IPS-20b (cell line): Measurements from ENCODE around the gene COX4I1.

Experiments used
- H3K27ac ChIP-seq: one replicate; pipeline ENCODE4 v1.5.1; 2013; ENCODE audit warnings: low read length
- H3K27me3 ChIP-seq: 2 replicates; pipeline ENCODE4 v1.6.1; 2013; ENCODE audit warnings: mild to moderate bottlenecking, low read length, inconsistent platforms; ENCODE audit not compliant: insufficient read depth
- H3K36me3 ChIP-seq: 2 replicates; pipeline ENCODE4 v1.6.1; 2013; ENCODE audit warnings: low read depth, mild to moderate bottlenecking, inconsistent platforms, low read length, moderate library complexity; ENCODE audit not compliant: insufficient read depth
- H3K4me1 ChIP-seq: 2 replicates; pipeline ENCODE4 v1.6.1; 2013; ENCODE audit warnings: mild to moderate bottlenecking, control low read depth, inconsistent platforms, low read length, moderate library complexity; ENCODE audit not compliant: insufficient read depth
- H3K4me3 ChIP-seq: 2 replicates; pipeline ENCODE4 v1.5.1; 2013; ENCODE audit warnings: mild to moderate bottlenecking, low read length, inconsistent platforms
- H3K9ac ChIP-seq: 2 replicates; pipeline ENCODE4 v1.6.1; 2013; ENCODE audit warnings: low read depth, mild to moderate bottlenecking, inconsistent platforms, low read length, moderate library complexity
- H3K9me3 ChIP-seq: 2 replicates; pipeline ENCODE4 v1.6.1; 2013; ENCODE audit warnings: mild to moderate bottlenecking, low read depth, low read length, inconsistent platforms; ENCODE audit not compliant: insufficient read depth

The COX4I1 gene

DNA sequence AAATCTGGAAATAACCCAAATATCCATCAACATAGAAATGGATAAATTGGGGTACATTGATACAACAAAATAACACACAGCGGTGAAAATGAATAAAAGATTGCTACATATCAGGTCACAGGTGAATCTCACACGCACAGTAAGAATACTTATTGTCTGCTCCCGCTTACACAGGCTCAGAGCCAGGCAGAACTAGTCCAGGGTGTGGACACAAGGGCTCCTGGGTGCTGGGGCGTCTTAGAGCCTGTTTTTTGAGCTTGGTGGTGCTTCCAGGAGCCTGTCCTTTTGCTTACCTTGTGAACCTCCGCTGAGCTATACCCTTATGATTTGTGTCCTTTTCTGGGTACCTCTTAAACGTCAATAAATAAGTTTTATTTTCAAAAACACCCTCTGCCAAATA, 28.8 kb upstream of the COX4I1 start:
- Histone ChIP-seq H3K27me3 (no peaks in the 10 kb centered on the region), H3K9me3 (no peaks in the 10 kb centered on the region), H3K9ac (no peak overlapping the region), H3K4me1 (peaks cover 11% of the 10 kb centered on the region), H3K36me3 (no peaks in the 10 kb centered on the region), H3K4me3 (no peak overlapping the region), H3K27ac (no peak overlapping the region)

DNA sequence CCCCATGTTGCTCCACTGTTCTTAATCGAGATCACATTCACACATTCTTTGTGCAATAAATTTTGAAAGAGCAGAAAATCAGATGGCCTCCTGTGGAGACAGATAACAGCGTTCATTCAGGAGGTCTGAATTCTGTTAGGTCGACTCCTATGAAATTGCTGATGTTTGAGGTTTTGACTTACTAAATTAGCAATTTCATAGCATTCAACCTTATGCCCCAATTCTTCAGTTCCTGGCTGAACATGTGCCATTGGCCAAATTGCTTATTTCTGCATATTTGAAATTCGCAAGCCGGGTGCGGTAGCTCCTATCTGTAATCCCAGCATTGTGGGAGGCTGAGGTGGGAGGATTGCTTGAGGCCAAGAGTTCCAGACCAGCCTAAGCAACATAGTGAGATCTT, 26.5 kb upstream of the COX4I1 start:
- Histone ChIP-seq H3K4me1 (peaks cover 4% of the 10 kb centered on the region), H3K9me3 (no peaks in the 10 kb centered on the region), H3K27ac (no peak overlapping the region), H3K9ac (no peak overlapping the region), H3K4me3 (no peak overlapping the region), H3K36me3 (peaks cover 19% of the 10 kb centered on the region), H3K27me3 (no peaks in the 10 kb centered on the region)

DNA sequence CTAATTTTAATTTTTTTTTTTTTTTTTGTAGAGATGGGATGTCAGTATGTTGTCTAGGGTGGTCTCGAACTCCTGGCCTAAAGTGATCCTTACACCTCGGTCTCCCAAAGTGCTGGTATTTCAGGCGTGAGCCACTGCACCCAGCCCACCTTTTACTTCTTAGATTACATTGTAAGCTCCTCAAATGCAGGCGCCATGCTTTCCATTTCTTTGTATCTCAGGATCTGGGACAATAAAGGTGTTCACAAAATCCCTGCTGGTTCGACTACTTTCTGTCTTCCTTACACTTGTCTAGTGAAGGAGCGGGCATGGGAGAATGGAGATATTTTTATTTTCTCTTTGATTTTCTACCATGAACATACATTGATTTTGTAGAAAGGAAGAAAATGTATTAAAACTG, 25.4 kb upstream of the COX4I1 start:
- H3K27ac ChIP-seq = no peak overlapping the region
- H3K4me1 ChIP-seq = no peaks in the 10 kb centered on the region
- H3K9me3 ChIP-seq = no peaks in the 10 kb centered on the region
- H3K9ac ChIP-seq = no peak overlapping the region
- no peaks in the 10 kb centered on the region for H3K27me3 ChIP-seq
- H3K4me3 ChIP-seq = no peak overlapping the region
- peaks cover 30% of the 10 kb centered on the region for H3K36me3 ChIP-seq

DNA sequence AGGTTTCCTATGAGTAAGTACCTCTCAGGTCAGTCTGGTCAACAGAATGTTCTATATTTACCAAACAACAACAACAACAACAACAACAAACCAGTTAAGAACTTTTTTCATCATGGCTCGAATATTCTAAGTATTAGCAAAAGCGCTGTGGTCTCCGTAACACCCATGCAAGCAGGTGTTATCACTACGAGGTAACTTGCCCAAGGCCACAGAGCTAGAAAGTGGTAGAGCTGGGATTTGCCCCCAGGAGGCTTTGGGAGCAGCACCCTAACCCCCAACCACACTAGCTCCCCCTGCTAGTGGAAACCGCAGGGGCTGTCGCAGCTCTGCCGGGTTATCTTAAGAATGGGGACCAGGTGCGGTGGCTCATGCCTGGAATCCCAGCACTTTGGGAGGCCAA, 24.7 kb upstream of the COX4I1 start:
- Histone ChIP-seq H3K27ac (no peak overlapping the region), H3K9ac (no peak overlapping the region), H3K4me1 (no peaks in the 10 kb centered on the region), H3K27me3 (no peaks in the 10 kb centered on the region), H3K9me3 (no peaks in the 10 kb centered on the region), H3K36me3 (peaks cover 37% of the 10 kb centered on the region), H3K4me3 (no peak overlapping the region)

DNA sequence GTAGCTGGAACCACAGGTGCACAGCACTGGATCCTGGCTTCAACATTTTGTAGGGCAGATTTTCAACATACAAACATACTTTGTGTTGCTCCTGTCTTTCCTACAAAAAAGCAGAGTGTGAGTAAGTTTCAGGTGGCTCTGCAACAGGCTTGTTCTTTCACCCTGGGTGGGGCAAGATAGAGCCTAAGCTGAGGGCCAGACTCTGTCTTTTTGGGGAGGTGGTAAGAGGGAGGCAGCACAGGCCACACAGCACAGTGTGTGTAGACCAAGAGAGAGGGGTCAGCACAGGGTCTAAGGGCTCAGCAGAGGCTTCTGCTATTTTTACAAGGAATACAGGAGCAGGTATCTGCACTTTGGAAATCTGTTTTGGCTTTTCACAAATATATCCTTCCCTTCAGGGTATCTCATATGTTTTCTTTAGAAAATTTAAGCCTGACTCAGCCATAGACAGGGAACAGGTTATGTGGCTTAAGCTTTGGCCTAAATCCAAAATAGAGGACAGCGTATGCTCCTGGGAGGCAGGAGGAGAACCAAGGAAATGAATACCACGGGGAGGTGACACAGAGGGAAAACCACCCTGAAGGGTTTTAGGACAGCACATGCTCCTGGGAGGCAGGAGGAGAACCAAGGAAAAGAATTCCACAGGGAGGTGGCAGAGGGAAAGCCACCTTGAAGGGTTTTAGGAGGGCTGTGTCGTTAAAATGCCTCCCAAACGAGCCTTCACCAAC, 21.7 kb upstream of the COX4I1 start:
- H3K27ac ChIP-seq = no peak overlapping the region
- no peaks in the 10 kb centered on the region for H3K27me3 ChIP-seq
- H3K9me3 ChIP-seq = no peaks in the 10 kb centered on the region
- H3K36me3 ChIP-seq = peaks cover 65% of the 10 kb centered on the region
- no peaks in the 10 kb centered on the region for H3K4me1 ChIP-seq
- no peak overlapping the region for H3K9ac ChIP-seq
- H3K4me3 ChIP-seq = no peak overlapping the region

DNA sequence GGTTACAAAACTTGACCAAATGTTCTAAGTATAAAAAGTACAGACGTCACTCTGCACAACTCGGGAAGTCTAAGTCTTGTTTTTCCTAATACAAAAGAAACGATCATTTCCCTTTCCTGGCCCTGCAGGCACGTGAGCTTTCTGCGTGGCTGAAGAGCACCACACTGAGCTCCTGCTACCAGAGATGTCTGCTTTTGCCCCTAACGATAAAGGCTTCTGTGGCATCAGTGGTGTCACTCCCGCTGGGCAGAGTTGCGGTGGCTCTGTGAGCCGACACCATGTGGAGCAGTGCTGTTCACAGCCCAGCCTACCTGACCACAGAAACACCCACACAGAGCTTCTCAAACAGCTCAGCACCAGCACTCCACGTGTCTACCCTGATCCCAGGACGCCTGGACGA, 20.6 kb upstream of the COX4I1 start:
- H3K9me3 ChIP-seq = no peaks in the 10 kb centered on the region
- no peaks in the 10 kb centered on the region for H3K27me3 ChIP-seq
- H3K4me3 ChIP-seq = no peak overlapping the region
- peaks cover 71% of the 10 kb centered on the region for H3K36me3 ChIP-seq
- no peak overlapping the region for H3K27ac ChIP-seq
- H3K9ac ChIP-seq = no peak overlapping the region
- H3K4me1 ChIP-seq = no peaks in the 10 kb centered on the region

DNA sequence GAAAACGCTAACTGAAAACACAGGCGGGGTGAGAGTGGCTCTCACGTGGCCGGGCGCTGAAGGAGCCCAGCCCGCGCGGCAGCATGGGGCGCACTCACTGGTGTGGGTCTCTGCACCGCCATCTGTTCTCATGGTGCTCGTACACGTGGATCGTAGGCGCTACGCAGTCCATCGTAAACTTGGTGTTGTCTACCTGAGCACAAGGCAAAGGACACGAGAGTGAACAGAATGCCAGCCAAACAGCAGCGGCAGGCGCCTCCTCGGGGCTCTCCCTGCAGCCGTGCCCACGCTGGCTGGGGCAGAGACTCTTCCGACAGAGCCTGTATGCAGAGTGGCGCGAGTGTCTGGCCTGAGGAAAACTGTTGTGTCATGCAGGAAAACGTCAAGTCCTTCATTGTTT, 19.2 kb upstream of the COX4I1 start:
- no peaks in the 10 kb centered on the region for H3K27me3 ChIP-seq
- no peaks in the 10 kb centered on the region for H3K4me1 ChIP-seq
- H3K36me3 ChIP-seq = peaks cover 77% of the 10 kb centered on the region
- H3K27ac ChIP-seq = no peak overlapping the region
- H3K9ac ChIP-seq = no peak overlapping the region
- no peaks in the 10 kb centered on the region for H3K9me3 ChIP-seq
- H3K4me3 ChIP-seq = no peak overlapping the region

DNA sequence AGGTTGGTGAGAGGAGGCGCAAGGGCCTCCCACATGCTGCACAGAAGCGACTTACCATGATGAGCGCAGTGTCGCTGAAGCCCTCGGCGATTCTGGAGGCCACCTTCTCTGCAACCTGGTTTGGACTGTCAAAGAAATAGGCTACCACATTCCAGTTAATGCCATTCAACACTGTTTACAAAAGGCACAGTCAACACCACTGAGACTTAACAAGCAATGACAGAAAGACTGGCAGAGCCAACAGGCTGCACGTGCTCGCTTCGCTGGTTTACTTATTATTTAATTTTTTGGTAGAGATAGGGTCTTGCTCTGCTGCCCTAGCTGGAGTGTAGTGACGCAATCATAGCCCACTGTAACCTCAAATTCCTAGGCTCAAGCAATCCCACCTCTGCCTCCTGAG, 18.3 kb upstream of the COX4I1 start:
- Histone ChIP-seq H3K9ac (no peak overlapping the region), H3K4me3 (no peak overlapping the region), H3K9me3 (no peaks in the 10 kb centered on the region), H3K36me3 (peaks cover 86% of the 10 kb centered on the region), H3K27me3 (no peaks in the 10 kb centered on the region), H3K4me1 (no peaks in the 10 kb centered on the region), H3K27ac (no peak overlapping the region)

DNA sequence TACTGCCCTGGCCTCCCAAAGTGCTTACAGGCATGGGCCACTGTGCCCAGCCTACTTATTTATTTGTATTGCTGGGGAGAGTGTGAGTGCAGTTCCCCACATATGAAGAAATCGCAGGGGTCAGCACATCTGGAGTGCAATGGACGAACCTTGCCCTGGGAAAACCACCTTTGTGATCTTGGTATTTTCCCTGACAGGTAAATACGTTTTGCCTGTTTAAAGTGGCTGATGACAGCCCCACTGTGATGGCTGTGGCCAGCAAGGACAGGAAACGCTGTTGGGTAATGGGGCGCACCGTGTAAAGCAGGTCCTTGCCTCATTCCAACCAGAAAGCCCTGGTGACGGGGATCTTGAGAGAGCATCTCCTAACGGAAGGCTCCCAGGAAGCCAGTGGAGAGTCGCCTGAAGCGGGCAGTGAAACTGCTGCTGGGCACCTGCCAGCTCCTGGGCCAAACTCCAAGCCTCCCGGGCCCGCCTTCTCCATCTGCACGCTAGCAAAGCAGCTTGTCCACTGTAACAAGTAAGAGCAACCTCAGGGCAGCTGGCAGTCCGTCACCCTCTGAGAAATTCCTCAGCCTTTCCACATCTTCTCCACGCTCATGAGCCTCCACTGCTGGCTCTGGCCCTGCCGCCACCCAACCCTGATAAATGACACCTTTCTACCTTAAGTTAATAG, 17.7 kb upstream of the COX4I1 start:
- Histone ChIP-seq H3K9ac (no peak overlapping the region), H3K4me1 (no peaks in the 10 kb centered on the region), H3K27me3 (no peaks in the 10 kb centered on the region), H3K27ac (no peak overlapping the region), H3K36me3 (peaks cover 86% of the 10 kb centered on the region), H3K9me3 (no peaks in the 10 kb centered on the region), H3K4me3 (no peak overlapping the region)

DNA sequence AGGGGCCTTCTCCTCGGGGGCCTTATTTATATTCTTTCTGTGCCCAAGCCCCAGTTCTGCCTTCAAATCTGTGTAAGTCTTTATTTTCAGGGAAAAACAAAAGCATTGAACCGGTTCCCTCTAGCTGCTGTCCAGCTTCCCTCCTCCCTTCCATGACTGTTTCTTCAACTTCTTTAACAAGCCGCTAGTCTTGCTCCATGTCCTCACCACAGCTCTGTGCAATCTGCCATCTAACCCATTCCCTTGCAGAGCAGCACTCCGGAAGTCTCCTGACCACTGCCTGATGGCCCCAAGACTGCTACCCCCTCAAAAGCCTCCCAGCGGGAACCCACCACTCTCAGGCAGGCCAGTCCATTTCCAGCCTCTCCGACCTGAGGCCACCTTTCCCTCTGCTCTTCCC, 17.0 kb upstream of the COX4I1 start:
- Histone ChIP-seq H3K27me3 (no peaks in the 10 kb centered on the region), H3K4me1 (no peaks in the 10 kb centered on the region), H3K4me3 (no peak overlapping the region), H3K36me3 (peaks cover 86% of the 10 kb centered on the region), H3K27ac (no peak overlapping the region), H3K9me3 (no peaks in the 10 kb centered on the region), H3K9ac (no peak overlapping the region)

DNA sequence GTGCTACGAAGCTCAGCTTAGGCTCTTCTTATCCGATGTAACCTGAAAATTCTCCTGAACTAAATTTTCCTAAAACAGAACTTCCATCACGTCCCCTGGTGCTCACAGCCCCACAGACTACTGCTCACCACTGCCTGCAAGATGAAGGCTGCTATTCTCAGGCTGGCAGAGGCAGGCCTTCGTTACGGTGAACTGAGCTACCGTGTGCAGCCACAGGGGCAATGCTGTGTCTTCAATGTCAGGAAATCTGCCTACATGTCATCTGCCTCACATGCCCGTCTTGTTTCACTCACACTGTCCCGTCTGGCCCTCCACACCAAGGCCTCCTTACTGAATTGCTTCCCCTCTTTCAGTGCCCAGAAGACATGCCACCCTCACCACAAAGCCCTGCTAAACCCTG, 16.1 kb upstream of the COX4I1 start:
- Histone ChIP-seq H3K27me3 (no peaks in the 10 kb centered on the region), H3K4me3 (no peak overlapping the region), H3K9ac (no peak overlapping the region), H3K36me3 (peaks cover 86% of the 10 kb centered on the region), H3K9me3 (no peaks in the 10 kb centered on the region), H3K4me1 (no peaks in the 10 kb centered on the region), H3K27ac (no peak overlapping the region)

DNA sequence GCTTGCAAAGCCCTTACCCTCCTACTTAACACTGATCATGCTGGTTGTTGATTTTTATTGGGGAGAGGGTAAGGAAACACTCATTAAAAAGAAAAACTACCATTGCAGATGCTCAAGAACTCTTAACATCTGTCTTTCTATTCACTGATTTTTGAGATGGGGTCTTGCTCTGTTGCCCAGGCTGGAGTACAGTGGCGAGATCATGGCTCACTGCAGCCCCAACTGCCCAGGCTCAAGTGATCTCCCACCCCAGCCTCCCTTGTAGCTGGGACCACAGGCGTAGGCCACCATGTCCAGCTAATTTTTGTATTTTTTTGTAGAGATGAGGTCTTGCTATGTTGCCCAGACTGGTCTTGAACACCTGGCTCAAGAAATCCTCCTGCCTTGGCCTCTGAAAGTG, 14.7 kb upstream of the COX4I1 start:
- Histone ChIP-seq H3K9me3 (no peaks in the 10 kb centered on the region), H3K27me3 (no peaks in the 10 kb centered on the region), H3K36me3 (peaks cover 81% of the 10 kb centered on the region), H3K9ac (no peak overlapping the region), H3K4me1 (no peaks in the 10 kb centered on the region; the same call in 1 of the 2 replicates), H3K27ac (no peak overlapping the region), H3K4me3 (no peak overlapping the region)
